Adrenal gland (tissue), 12 donors: ENCODE measurements around the gene CTXND2. TPM values are rescaled to one million over a fixed set of nuclear protein-coding genes. Genes with fewer than 3 reads are reported as not detected.
"Not testable (repeated sequence)": the region's sequence is repeated elsewhere in the genome, so short reads cannot be mapped to it uniquely, and the experiment has no call there.

ENCODE experiments used
- DNase-seq, 7 donors: peaks; one replicate each; pipeline ENCODE4 v3.0.0-alpha.2; 2019 to 2020
- H3K27ac ChIP-seq, 5 donors: fragments of 200-600 bp; sonication (generic) in 4 of 5; 1 replicate in 3 of 5; 2 replicates in 2 of 5; pipeline versions ENCODE4 v1.5.1 to v1.8.0; 2016 to 2020; ENCODE audit warnings: mild to moderate bottlenecking in 1 of 5
- H3K27me3 ChIP-seq: fragments of 200-600 bp; 2 replicates; pipeline ENCODE4 v1.8.0; 2021
- H3K36me3 ChIP-seq, 2 donors: fragments of 200-600 bp; replicated peaks in 1 of 2; 1 replicate in 1 of 2; 2 replicates in 1 of 2; pipeline versions ENCODE4 v1.5.1 to v1.8.0; 2018 to 2022
- H3K4me1 ChIP-seq, 2 donors: fragments of 200-600 bp; replicated peaks in 1 of 2; 1 replicate in 1 of 2; 2 replicates in 1 of 2; pipeline versions ENCODE4 v1.5.1 to v1.8.0; 2018 to 2021
- H3K4me3 ChIP-seq, 4 donors: fragments of 200-600 bp; sonication (generic) in 3 of 4; one replicate each; pipeline ENCODE4 v1.5.1; 2016 to 2018
- H3K9me3 ChIP-seq, 3 donors: fragments of 200-600 bp; sonication (generic) in 1 of 3; replicated peaks in 1 of 3; 1 replicate in 2 of 3; 2 replicates in 1 of 3; pipeline versions ENCODE4 v1.5.1 to v1.8.0; 2016 to 2021
- CTCF ChIP-seq, 6 experiments: fragments of 450-650 bp in 4 of 6; fragments of 200-600 bp in 2 of 6; sonication (generic) in 1 of 6; IDR thresholded peaks; 1 replicate in 5 of 6; 2 replicates in 1 of 6; pipeline versions ENCODE4 v1.5.1 to v1.8.0; 2016 to 2021; ENCODE audit warnings: antibody characterized with exemption in 6 of 6, mild to moderate bottlenecking in 2 of 6, moderate library complexity in 1 of 6
- POLR2A ChIP-seq, 2 donors: fragments of 450-650 bp; IDR thresholded peaks; one replicate each; pipeline ENCODE4 v1.6.1; 2017; ENCODE audit warnings: antibody characterized with exemption in 2 of 2, mild to moderate bottlenecking in 2 of 2, moderate library complexity in 1 of 2
- WGBS, 4 donors: extraction: QIAGEN DNeasy Blood & Tissue Kit in 2 of 4; methylation state at CpG; one replicate each; pipeline versions ENCODE4 v1.1.5 to v1.1.7; 2013 to 2017; 5-methylcytosine and 5-hydroxymethylcytosine counted together
- intact Hi-C, 2 donors: fragments of 100-400 bp; cut with DNase I; formaldehyde crosslinking; loops; one replicate each; pipeline versions ENCODE4 v1.14.1 to v1.15.0; 2022 to 2023
- polyA plus RNA-seq, 3 donors: library from polyadenylated mRNA; stranded (reverse); fragments of 200-250 nt in 2 of 3; fragments of 350-450 nt in 1 of 3; fragmentation: Illumina TruSeq in 1 of 3; extraction: RNeasy Lipid Tissue Mini Kit (QIAGEN cat#74804) in 1 of 3; gene quantifications; one replicate each; pipeline ENCODE4 v1.2.3, GENCODE V29; 2013 to 2014
- total RNA-seq, 9 donors: library from RNA; depleted of rRNA in 4 of 9; stranded (reverse); fragments of >200 nt in 4 of 9; fragments of 120-200 nt in 1 of 9; fragmentation: NEBNext Ultra II Directional in 1 of 9; extraction: Animal tissue kit (Norgen Biotek cat#: 25700) in 1 of 9; gene quantifications; one replicate each; pipeline versions ENCODE4 v1.1.0 to v1.2.4, GENCODE V29; 2013 to 2023
- donor health status: healthy with polysubstance abuse.
- donor health status: Bipolar disorder and iron deficiency.
- donor health status: DM: yes; HTN: yes; CAD: no.
- donor health status: DM: no; HTN: no; CAD: no.
- donor health status: DM: no; HTN: no; CAD: no.
- donor health status: DM: yes; HTN: yes; CAD: no.

CTXND2 gene
- total and polyA plus RNA-seq, 12 donors: not detected

GRCh38 chr1:150888727-150889126, 1.8 kb downstream of the CTXND2 start:
- Histone ChIP-seq H3K9me3 (no peaks in the 10 kb centered on the region), H3K4me3 (no peak overlapping the region), H3K4me1 (no peaks in the 10 kb centered on the region), H3K27ac (no peak overlapping the region), H3K36me3 (no peaks in the 10 kb centered on the region), H3K27me3 (no peaks in the 10 kb centered on the region)
- no peak for DNase-seq
- WGBS, 4 donors: 82 to 94% (median 84%) methylated on average over 8 of the region's 8 CpGs
- TF ChIP-seq CTCF (IDR thresholded peaks at IDR 0.05): no peak
- TF ChIP-seq POLR2A (IDR thresholded peaks at IDR 0.05): no peak
- intact Hi-C loops: no loop called here

GRCh38 chr1:150890033-150890416, 3.1 kb downstream of the CTXND2 start:
- Histone ChIP-seq H3K36me3 (no peaks in the 10 kb centered on the region), H3K4me1 (no peaks in the 10 kb centered on the region), H3K4me3 (no peak overlapping the region), H3K27me3 (no peaks in the 10 kb centered on the region), H3K9me3 (no peaks in the 10 kb centered on the region), H3K27ac (no peak overlapping the region)
- intact Hi-C loops: no loop called here
- WGBS, 4 donors: 37 to 50% (median 46%) methylated on average over 1 of the region's 1 CpG
- TF ChIP-seq POLR2A (IDR thresholded peaks at IDR 0.05): no peak
- no peak for TF ChIP-seq CTCF (IDR thresholded peaks at IDR 0.05)
- DNase-seq: no peak

- 69 to 73% (median 71%) methylated on average over 3 of the region's 3 CpGs for WGBS, 4 donors
- DNase-seq: no peak
- intact Hi-C loops: no loop called here
- no peaks in the 10 kb centered on the region for H3K9me3 ChIP-seq
- H3K4me3 ChIP-seq: no peak overlapping the region
- H3K27me3 ChIP-seq: no peaks in the 10 kb centered on the region
- H3K27ac ChIP-seq: no peak overlapping the region
- H3K36me3 ChIP-seq: no peaks in the 10 kb centered on the region
- TF ChIP-seq CTCF (IDR thresholded peaks at IDR 0.05) (no peak), POLR2A (IDR thresholded peaks at IDR 0.05) (no peak)
- no peaks in the 10 kb centered on the region for H3K4me1 ChIP-seq
Observed at GRCh38 chr1:150893336-150893913, 6.5 kb downstream of the CTXND2 start.

GRCh38 chr1:150895618-150896017, 8.7 kb downstream of the CTXND2 start:
- Histone ChIP-seq H3K4me3 (no peak overlapping the region), H3K36me3 (no peaks in the 10 kb centered on the region), H3K9me3 (no peaks in the 10 kb centered on the region), H3K27me3 (no peaks in the 10 kb centered on the region), H3K4me1 (no peaks in the 10 kb centered on the region), H3K27ac (peak overlapping the region in 1 of 5 donors; percentile 27)
- intact Hi-C loops: no loop called here
- TF ChIP-seq POLR2A (IDR thresholded peaks at IDR 0.05): no peak
- TF ChIP-seq CTCF (IDR thresholded peaks at IDR 0.05): no peak
- peak in 6 of 7 donors; percentile 44 to 77 (median 58) for DNase-seq
- WGBS, 4 donors: 57 to 73% (median 61%) methylated on average over 4 of the region's 4 CpGs

- intact Hi-C loops, H3K9me3 ChIP-seq, H3K4me1 ChIP-seq, H3K27me3 ChIP-seq, H3K36me3 ChIP-seq, H3K4me3 ChIP-seq, DNase-seq, H3K27ac ChIP-seq: not testable (repeated sequence)
- 82 to 89% (median 85%) methylated on average over 8 of the region's 8 CpGs for WGBS, 4 donors
Observed at GRCh38 chr1:150899795-150900194, 12.9 kb downstream of the CTXND2 start.
